Liver (tissue), 9 donors: ENCODE measurements around the gene TMEM269. TPM values are rescaled to one million over a fixed set of nuclear protein-coding genes. Genes with fewer than 3 reads are reported as not detected.

Experiments
- DNase-seq: peaks from one replicate; pipeline ENCODE4 v3.0.0-alpha.2; 2017; ENCODE audit warnings: low spot score
- H3K27ac ChIP-seq, 2 donors: one replicate each; pipeline ENCODE4 v1.7.0; 2013; ENCODE audit warnings: inconsistent platforms in 2 of 2, low read length in 2 of 2, control low read depth in 1 of 2, low read depth in 1 of 2, mild to moderate bottlenecking in 1 of 2
- H3K27me3 ChIP-seq, 4 donors: one replicate each; pipeline versions ENCODE4 v1.6.1 to v1.7.0; 2013; ENCODE audit warnings: low read length in 3 of 4, inconsistent platforms in 1 of 4, mild to moderate bottlenecking in 1 of 4, moderate library complexity in 1 of 4; ENCODE audit not compliant: control insufficient read depth in 4 of 4, insufficient read depth in 4 of 4
- H3K36me3 ChIP-seq, 4 donors: one replicate each; pipeline versions ENCODE4 v1.6.1 to v1.7.0; 2013; ENCODE audit warnings: low read length in 3 of 4, mild to moderate bottlenecking in 3 of 4, low read depth in 1 of 4, moderate library complexity in 1 of 4; ENCODE audit not compliant: control insufficient read depth in 4 of 4, insufficient read depth in 3 of 4
- H3K4me1 ChIP-seq, 4 donors: one replicate each; pipeline versions ENCODE4 v1.6.1 to v1.7.0; 2013; ENCODE audit warnings: low read length in 3 of 4, mild to moderate bottlenecking in 3 of 4, moderate library complexity in 1 of 4; ENCODE audit not compliant: control insufficient read depth in 4 of 4, insufficient read depth in 4 of 4
- H3K4me3 ChIP-seq, 3 donors: one replicate each; pipeline versions ENCODE4 v1.6.1 to v1.7.0; 2013; ENCODE audit warnings: low read length in 3 of 3, control low read depth in 1 of 3, low read depth in 1 of 3, mild to moderate bottlenecking in 1 of 3
- H3K9ac ChIP-seq, 2 donors: one replicate each; pipeline ENCODE4 v1.7.0; 2013; ENCODE audit warnings: low read length in 2 of 2, mild to moderate bottlenecking in 2 of 2, moderate library complexity in 2 of 2, control low read depth in 1 of 2, low read depth in 1 of 2
- H3K9me3 ChIP-seq, 4 donors: one replicate each; pipeline versions ENCODE4 v1.6.1 to v1.7.0; 2013; ENCODE audit warnings: low read length in 3 of 4; ENCODE audit not compliant: control insufficient read depth in 4 of 4
- CTCF ChIP-seq: fragments of 150-350 bp; IDR thresholded peaks from 2 replicates; pipeline ENCODE4 v1.5.1; 2017; ENCODE audit warnings: improper control_type of control experiment, low read depth, low read length; ENCODE audit not compliant: missing input control
- EGR1 ChIP-seq, 2 donors: IDR thresholded peaks; 2 replicates each; pipeline ENCODE4 v1.6.1; 2016 to 2018; ENCODE audit warnings: antibody characterized with exemption in 2 of 2, low read depth in 2 of 2
- FOXA1 ChIP-seq: IDR thresholded peaks from 2 replicates; pipeline ENCODE4 v1.6.1; 2016; ENCODE audit warnings: antibody characterized with exemption
- FOXA2 ChIP-seq: IDR thresholded peaks from 2 replicates; pipeline ENCODE4 v1.6.1; 2016; ENCODE audit warnings: antibody characterized with exemption
- HNF4A ChIP-seq, 2 donors: conservative IDR thresholded peaks; 2 replicates each; pipeline ENCODE4 v1.6.1; 2016; ENCODE audit warnings: antibody characterized with exemption in 2 of 2, mild to moderate bottlenecking in 2 of 2
- HNF4G ChIP-seq: IDR thresholded peaks from 2 replicates; pipeline ENCODE4 v1.6.1; 2016; ENCODE audit warnings: antibody characterized with exemption
- JUND ChIP-seq, 2 donors: IDR thresholded peaks; 2 replicates each; pipeline ENCODE4 v1.6.1; 2016; ENCODE audit warnings: antibody characterized with exemption in 2 of 2
- MAX ChIP-seq: IDR thresholded peaks from 2 replicates; pipeline ENCODE4 v1.6.1; 2016; ENCODE audit warnings: antibody characterized with exemption
- NR2F2 ChIP-seq: IDR thresholded peaks from 2 replicates; pipeline ENCODE4 v1.6.1; 2016; ENCODE audit warnings: antibody characterized with exemption
- RAD21 ChIP-seq, 2 donors: IDR thresholded peaks; 2 replicates each; pipeline ENCODE4 v1.6.1; 2016; ENCODE audit warnings: antibody characterized with exemption in 2 of 2, mild to moderate bottlenecking in 2 of 2
- RXRA ChIP-seq, 2 donors: IDR thresholded peaks; 2 replicates each; pipeline ENCODE4 v1.6.1; 2017 to 2018; ENCODE audit warnings: antibody characterized with exemption in 2 of 2, mild to moderate bottlenecking in 1 of 2
- SP1 ChIP-seq: IDR thresholded peaks from 2 replicates; pipeline ENCODE4 v1.6.1; 2018; ENCODE audit warnings: antibody characterized with exemption, mild to moderate bottlenecking
- TAF1 ChIP-seq: conservative IDR thresholded peaks from 2 replicates; pipeline ENCODE4 v1.6.1; 2016; ENCODE audit warnings: antibody characterized with exemption, mild to moderate bottlenecking
- YY1 ChIP-seq: IDR thresholded peaks from 2 replicates; pipeline ENCODE4 v1.6.1; 2016; ENCODE audit warnings: antibody characterized with exemption, mild to moderate bottlenecking
- ZBTB33 ChIP-seq: IDR thresholded peaks from 2 replicates; pipeline ENCODE4 v1.6.1; 2016; ENCODE audit warnings: antibody characterized with exemption
- WGBS: extraction: QIAGEN DNeasy Blood & Tissue Kit; methylation state at CpG from one replicate; pipeline ENCODE4 v1.1.7; 2013; 5-methylcytosine and 5-hydroxymethylcytosine counted together
- polyA plus RNA-seq, 2 donors: library from polyadenylated mRNA; stranded (reverse) in 1 of 2; unstranded in 1 of 2; fragments of 200-250 nt in 1 of 2; fragments of >200 nt in 1 of 2; fragmentation: Nextera tagmentation in 1 of 2; extraction: Ambion mirVana in 1 of 2; gene quantifications; one replicate each; pipeline versions ENCODE4 v1.2.1 to v1.2.3, GENCODE V29; 2013 to 2015
- total RNA-seq, 2 donors: library from RNA; depleted of rRNA; stranded (reverse); fragments of >200 nt; gene quantifications; one replicate each; pipeline ENCODE4 v1.2.3, GENCODE V29; 2014
- donor health status: healthy.
- donor health status: healthy.
- donor health status: healthy.
- donor health status: healthy.
- donor health status: healthy.

The TMEM269 gene
- total and polyA plus RNA-seq, 4 donors, result 0.05 to 0.08 TPM; not detected in 2

- Histone ChIP-seq H3K9ac (no peak within 1 kb of the TSS), H3K27me3 (no peaks in the 10 kb centered on the region), H3K9me3 (no peaks in the 10 kb centered on the region), H3K4me1 (peaks cover 2 to 7% (median 5%) of the 10 kb centered on the region in 4 donors), H3K36me3 (no peaks in the 10 kb centered on the region), H3K4me3 (no peak within 1 kb of the TSS), H3K27ac (no peak within 1 kb of the TSS)
- peak; percentile 65 for DNase-seq
- WGBS, result 68% methylated on average over 27 of the region's 27 CpGs
- peak; percentile 80 to 96 for TF ChIP-seq HNF4A (conservative IDR thresholded peaks at IDR 0.05)
- TF ChIP-seq RXRA (IDR thresholded peaks at IDR 0.05), result peak in 1 of 2 donors; percentile 79
- no peak for TF ChIP-seq ZBTB33
- peak; percentile 60 for TF ChIP-seq NR2F2
- TF ChIP-seq JUND (IDR thresholded peaks at IDR 0.05), result no peak
- no peak for TF ChIP-seq FOXA1
- TF ChIP-seq SP1, result peak; percentile 79
- TF ChIP-seq TAF1, result no peak
- TF ChIP-seq HNF4G, result peak; percentile 89
Measured at GRCh38 chr1:42739753-42740700, 44.8 kb upstream of the TMEM269 start, which contains the start of gene CLDN19. Gene CLDN19, minus strand, starts transcription at chr1:42740236. Its CDS starts 173 bp downstream, at chr1:42740063.

GRCh38 chr1:42740851-42741580, 43.8 kb upstream of the TMEM269 start:
- Histone ChIP-seq H3K4me3 (no peak overlapping the region), H3K9ac (no peak overlapping the region), H3K27ac (no peak overlapping the region), H3K36me3 (peaks cover under 1 to 6% (median 4%) of the 10 kb centered on the region in 4 donors), H3K27me3 (no peaks in the 10 kb centered on the region), H3K4me1 (peaks cover 2 to 7% (median 5%) of the 10 kb centered on the region in 4 donors), H3K9me3 (no peaks in the 10 kb centered on the region)
- TF ChIP-seq MAX (no peak), TAF1 (no peak), FOXA2 (no peak), RXRA (IDR thresholded peaks at IDR 0.05) (no peak), HNF4G (no peak), EGR1 (IDR thresholded peaks at IDR 0.05; ENCODE audit: low read depth in 2 of 2) (no peak), RAD21 (IDR thresholded peaks at IDR 0.05) (no peak), CTCF (no peak), HNF4A (conservative IDR thresholded peaks at IDR 0.05) (no peak), YY1 (no peak)
- no peak for DNase-seq
- 90% methylated on average over 19 of the region's 19 CpGs for WGBS
